ENCODE measurements around the gene OLFML2B.

GRCh38 chr1:161941726-161942436 lies 81.8 kb downstream of the OLFML2B start:
- no peak for TF ChIP-seq CTCF (IDR thresholded peaks at IDR 0.05; ENCODE audit: low read depth, low read length, poor library complexity, severe bottlenecking)
- TF ChIP-seq EZH2phosphoT487 (IDR thresholded peaks at IDR 0.05; ENCODE audit: borderline replicate concordance, low read length): no peak
